PFSK-1 (cell line): Measurements from ENCODE around the gene SIPA1L3.

Experiments used
- FOXP2 ChIP-seq: optimal IDR thresholded peaks from 2 replicates; pipeline ENCODE3; 2011; ENCODE audit warnings: borderline replicate concordance, control low read depth, inconsistent platforms; ENCODE audit not compliant: insufficient read depth; ENCODE audit errors: extremely low read length, extremely low read depth
- POLR2AphosphoS5 ChIP-seq: IDR thresholded peaks from 2 replicates; pipeline ENCODE4 v1.6.1; 2012; ENCODE audit warnings: low read depth, mild to moderate bottlenecking, control low read depth, low read length, moderate library complexity
- REST ChIP-seq, 2 experiments: IDR thresholded peaks; 2 replicates each; pipeline versions ENCODE4 v1.6.1 to v1.8.0; 2011 to 2012; ENCODE audit warnings: low read depth in 2 of 2, low read length in 2 of 2, control low read depth in 1 of 2, inconsistent platforms in 1 of 2, mild to moderate bottlenecking in 1 of 2, moderate library complexity in 1 of 2; ENCODE audit not compliant: insufficient read depth in 1 of 2
- SIN3A ChIP-seq: IDR thresholded peaks from 2 replicates; pipeline ENCODE4 v1.6.1; 2012; ENCODE audit warnings: mild to moderate bottlenecking, low read length, moderate library complexity, borderline replicate concordance; ENCODE audit not compliant: insufficient read depth
- TAF1 ChIP-seq: IDR thresholded peaks from 2 replicates; pipeline ENCODE4 v1.6.1; 2012; ENCODE audit warnings: low read length, control low read depth, borderline replicate concordance; ENCODE audit not compliant: insufficient read depth

GRCh38 chr19:37867831-37868230, 39.2 kb upstream of the SIPA1L3 start:
- TF ChIP-seq POLR2AphosphoS5 (no peak), TAF1 (no peak), REST (IDR thresholded peaks at IDR 0.05; ENCODE audit: insufficient read depth in 1 of 2, low read depth in 2 of 2, low read length in 2 of 2) (no peak), SIN3A (no peak), FOXP2 (no peak)
